ENCODE measurements around the gene NELL2.
"Not testable (repeated sequence)": the region's sequence is repeated elsewhere in the genome, so short reads cannot be mapped to it uniquely, and the experiment has no call there.

The NELL2 gene

GRCh38 chr12:44833561-44833960, 42.6 kb downstream of the NELL2 start:
- DNase-seq = no peak
- no peak for TF ChIP-seq POLR2A (IDR thresholded peaks at IDR 0.05; ENCODE audit: low read length)
- no peak for TF ChIP-seq GATA1 (IDR thresholded peaks at IDR 0.05; ENCODE audit: low read depth, low read length)

GRCh38 chr12:44830566-44831055, 45.5 kb downstream of the NELL2 start:
- TF ChIP-seq GATA1 (IDR thresholded peaks at IDR 0.05; ENCODE audit: low read depth, low read length) = no peak
- TF ChIP-seq POLR2A (IDR thresholded peaks at IDR 0.05; ENCODE audit: low read length) = no peak
- no peak for DNase-seq

GRCh38 chr12:44829045-44829444, 47.1 kb downstream of the NELL2 start:
- no peak for TF ChIP-seq POLR2A (IDR thresholded peaks at IDR 0.05; ENCODE audit: low read length)
- no peak for TF ChIP-seq GATA1 (IDR thresholded peaks at IDR 0.05; ENCODE audit: low read depth, low read length)
- DNase-seq = no peak

- DNase-seq = no peak
- TF ChIP-seq GATA1 (IDR thresholded peaks at IDR 0.05; ENCODE audit: low read depth, low read length) = no peak
- TF ChIP-seq POLR2A (IDR thresholded peaks at IDR 0.05; ENCODE audit: low read length) = no peak
Measured at GRCh38 chr12:44827832-44828438, 48.2 kb downstream of the NELL2 start.

GRCh38 chr12:44821702-44822101, 54.4 kb downstream of the NELL2 start:
- not testable (repeated sequence) for DNase-seq

GRCh38 chr12:44819884-44820283, 56.2 kb downstream of the NELL2 start:
- DNase-seq = no peak
- TF ChIP-seq GATA1 (IDR thresholded peaks at IDR 0.05; ENCODE audit: low read depth, low read length) (no peak), POLR2A (IDR thresholded peaks at IDR 0.05; ENCODE audit: low read length) (no peak)

GRCh38 chr12:44817687-44818086, 58.4 kb downstream of the NELL2 start:
- DNase-seq = no peak
- TF ChIP-seq GATA1 (IDR thresholded peaks at IDR 0.05; ENCODE audit: low read depth, low read length) (no peak), POLR2A (IDR thresholded peaks at IDR 0.05; ENCODE audit: low read length) (no peak)

- no peak for DNase-seq
- TF ChIP-seq GATA1 (IDR thresholded peaks at IDR 0.05; ENCODE audit: low read depth, low read length) = no peak
Measured at GRCh38 chr12:44816446-44817017, 59.6 kb downstream of the NELL2 start.

GRCh38 chr12:44812062-44812461, 64.1 kb downstream of the NELL2 start:
- TF ChIP-seq POLR2A (IDR thresholded peaks at IDR 0.05; ENCODE audit: low read length) (no peak), GATA1 (IDR thresholded peaks at IDR 0.05; ENCODE audit: low read depth, low read length) (no peak)
- DNase-seq = peak; percentile 10 to 23

GRCh38 chr12:44804068-44804467, 72.0 kb downstream of the NELL2 start:
- no peak for DNase-seq
- TF ChIP-seq GATA1 (IDR thresholded peaks at IDR 0.05; ENCODE audit: low read depth, low read length) = no peak
- TF ChIP-seq POLR2A (IDR thresholded peaks at IDR 0.05; ENCODE audit: low read length) = no peak

- DNase-seq = no peak
- no peak for TF ChIP-seq GATA1 (IDR thresholded peaks at IDR 0.05; ENCODE audit: low read depth, low read length)
- TF ChIP-seq POLR2A (IDR thresholded peaks at IDR 0.05; ENCODE audit: low read length) = no peak
Measured at GRCh38 chr12:44795970-44796369, 80.1 kb downstream of the NELL2 start.

- TF ChIP-seq GATA1 (IDR thresholded peaks at IDR 0.05; ENCODE audit: low read depth, low read length) (no peak), POLR2A (IDR thresholded peaks at IDR 0.05; ENCODE audit: low read length) (no peak)
- DNase-seq = no peak
Measured at GRCh38 chr12:44788731-44789130, 87.4 kb downstream of the NELL2 start.

- no peak for DNase-seq
- TF ChIP-seq GATA1 (IDR thresholded peaks at IDR 0.05; ENCODE audit: low read depth, low read length) (no peak), POLR2A (IDR thresholded peaks at IDR 0.05; ENCODE audit: low read length) (no peak)
Measured at GRCh38 chr12:44780221-44780790, 95.8 kb downstream of the NELL2 start.

- TF ChIP-seq GATA1 (IDR thresholded peaks at IDR 0.05; ENCODE audit: low read depth, low read length) (no peak), POLR2A (IDR thresholded peaks at IDR 0.05; ENCODE audit: low read length) (no peak)
Measured at GRCh38 chr12:44779766-44780165, 96.3 kb downstream of the NELL2 start.

GRCh38 chr12:44778863-44779262, 97.3 kb downstream of the NELL2 start:
- no peak for DNase-seq
- no peak for TF ChIP-seq POLR2A (IDR thresholded peaks at IDR 0.05; ENCODE audit: low read length)
- no peak for TF ChIP-seq GATA1 (IDR thresholded peaks at IDR 0.05; ENCODE audit: low read depth, low read length)

More at GRCh38 chr12:44779766-44780165, 96.3 kb downstream of the NELL2 start:
- no peak for DNase-seq

All from erythroblast (primary cell).